Loucy (cell line): ENCODE data around the gene IQGAP3.

Experiments
- H2AFZ ChIP-seq: fragments of 200-600 bp; sonication (generic); 2 replicates; pipeline ENCODE4 v1.6.0; 2016; ENCODE audit warnings: antibody characterized with exemption, mild to moderate bottlenecking, low read length, moderate library complexity
- H3F3A ChIP-seq: fragments of 200-600 bp; 2 replicates; pipeline ENCODE4 v1.6.0; 2016; ENCODE audit warnings: antibody characterized with exemption, low read depth, mild to moderate bottlenecking
- H3K27me3 ChIP-seq: fragments of 200-600 bp; sonication (generic); 2 replicates; pipeline ENCODE4 v1.6.1; 2014; ENCODE audit warnings: low read length, mild to moderate bottlenecking; ENCODE audit not compliant: insufficient read depth, poor library complexity, severe bottlenecking
- H3K36me3 ChIP-seq: fragments of 200-600 bp; sonication (generic); 2 replicates; pipeline ENCODE4 v1.6.1; 2016; ENCODE audit warnings: low read length; ENCODE audit not compliant: insufficient read depth
- H3K4me1 ChIP-seq: fragments of 200-600 bp; sonication (generic); 2 replicates; pipeline ENCODE4 v1.5.1; 2014; ENCODE audit warnings: low read length, mild to moderate bottlenecking; ENCODE audit not compliant: insufficient read depth, poor library complexity, severe bottlenecking
- H3K4me2 ChIP-seq: fragments of 200-600 bp; sonication (generic); 2 replicates; pipeline ENCODE4 v1.6.0; 2014; ENCODE audit warnings: antibody characterized with exemption, low read length, low read depth, mild to moderate bottlenecking; ENCODE audit not compliant: poor library complexity, severe bottlenecking
- H3K4me3 ChIP-seq: fragments of 200-600 bp; sonication (generic); 2 replicates; pipeline ENCODE4 v1.5.1; 2014; ENCODE audit warnings: low read length, mild to moderate bottlenecking, mixed read lengths; ENCODE audit not compliant: poor library complexity, severe bottlenecking
- H3K79me2 ChIP-seq: fragments of 200-600 bp; sonication (generic); 2 replicates; pipeline ENCODE4 v1.6.1; 2014; ENCODE audit warnings: low read length; ENCODE audit not compliant: insufficient read depth
- H3K9ac ChIP-seq: fragments of 200-600 bp; sonication (generic); 2 replicates; pipeline ENCODE4 v1.6.0; 2014; ENCODE audit warnings: mild to moderate bottlenecking, low read depth, low read length, moderate library complexity; ENCODE audit not compliant: poor library complexity, severe bottlenecking
- H3K9me2 ChIP-seq: fragments of 200-600 bp; sonication (generic); replicated peaks from 2 replicates; pipeline ENCODE4 v1.6.1; 2016; ENCODE audit warnings: low read depth, low read length, mixed read lengths
- H3K9me3 ChIP-seq: fragments of 200-600 bp; sonication (generic); 2 replicates; pipeline ENCODE4 v1.6.1; 2014; ENCODE audit warnings: mild to moderate bottlenecking, antibody characterized with exemption, low read length, low read depth; ENCODE audit not compliant: insufficient read depth
- H4K20me1 ChIP-seq: fragments of 200-600 bp; sonication (generic); 2 replicates; pipeline ENCODE4 v1.6.0; 2014; ENCODE audit warnings: antibody characterized with exemption, low read length, mild to moderate bottlenecking; ENCODE audit not compliant: insufficient read depth, poor library complexity, severe bottlenecking
- CTCF ChIP-seq: fragments of 200-600 bp; sonication (generic); conservative IDR thresholded peaks from 2 replicates; pipeline ENCODE4 v1.5.1; 2014; ENCODE audit warnings: mild to moderate bottlenecking, antibody characterized with exemption, low read length
- EZH2phosphoT487 ChIP-seq: fragments of 200-600 bp; IDR thresholded peaks from 2 replicates; pipeline ENCODE4 v1.6.1; 2018; ENCODE audit warnings: antibody characterized with exemption, mild to moderate bottlenecking, moderate library complexity, borderline replicate concordance

IQGAP3 gene

GRCh38 chr1:156523801-156524480 is 48.4 kb downstream of the IQGAP3 start:
- peak overlapping the region; percentile 82 for H3K4me2 ChIP-seq
- H3K27me3 ChIP-seq, result no peaks in the 10 kb centered on the region
- peaks cover under 1% of the 10 kb centered on the region; the same call in 1 of the 2 replicates for H3K36me3 ChIP-seq
- peaks cover 8% of the 10 kb centered on the region; the same call in 1 of the 2 replicates for H3F3A ChIP-seq
- TF ChIP-seq CTCF, result no peak
- no peak for TF ChIP-seq EZH2phosphoT487
- no peaks in the 10 kb centered on the region for H3K9me2 ChIP-seq
- peak overlapping the region; percentile 66 for H3K9ac ChIP-seq
- H3K79me2 ChIP-seq, result no peaks in the 10 kb centered on the region
- peak overlapping the region; percentile 69 for H2AFZ ChIP-seq
- no peaks in the 10 kb centered on the region for H3K9me3 ChIP-seq
- peaks cover 49% of the 10 kb centered on the region for H3K4me1 ChIP-seq
- H3K4me3 ChIP-seq, result peak overlapping the region; percentile 66
- H4K20me1 ChIP-seq, result no peaks in the 10 kb centered on the region

DNA sequence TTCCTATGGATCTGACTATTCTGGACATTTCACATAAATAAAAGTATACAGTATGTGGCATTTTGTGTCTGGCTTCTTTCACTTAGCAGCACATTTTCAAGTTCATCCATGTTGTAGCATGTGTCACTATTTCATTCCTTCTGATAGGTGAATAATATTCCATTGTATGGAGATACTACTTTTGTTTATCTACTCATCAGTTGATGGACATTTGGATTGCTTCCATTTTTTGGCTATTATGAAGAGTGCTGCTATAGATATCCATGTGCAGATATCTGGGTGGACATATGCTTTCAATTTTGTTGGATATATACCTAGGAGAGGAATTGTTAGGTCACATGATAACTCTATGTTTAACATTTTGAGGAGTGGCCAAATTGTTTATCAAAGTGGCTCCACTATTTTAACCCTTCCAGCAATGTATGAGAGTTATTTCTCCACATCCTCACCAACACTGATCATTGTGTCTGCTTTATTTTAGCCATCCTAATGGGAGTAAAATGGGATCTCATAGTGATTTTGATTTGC is 49.9 kb downstream of the IQGAP3 start:
- Histone ChIP-seq H3F3A (peaks cover 8% of the 10 kb centered on the region; the same call in 1 of the 2 replicates), H3K9me2 (no peaks in the 10 kb centered on the region), H2AFZ (no peak overlapping the region), H3K4me2 (no peak overlapping the region), H3K9me3 (no peaks in the 10 kb centered on the region), H4K20me1 (no peaks in the 10 kb centered on the region), H3K36me3 (no peaks in the 10 kb centered on the region), H3K4me3 (no peak overlapping the region), H3K79me2 (no peaks in the 10 kb centered on the region), H3K9ac (no peak overlapping the region), H3K4me1 (peaks cover 35% of the 10 kb centered on the region), H3K27me3 (no peaks in the 10 kb centered on the region)
- no peak for TF ChIP-seq CTCF
- TF ChIP-seq EZH2phosphoT487, result no peak

- no peaks in the 10 kb centered on the region for H3K79me2 ChIP-seq
- H3K36me3 ChIP-seq, result no peaks in the 10 kb centered on the region
- H3K27me3 ChIP-seq, result no peaks in the 10 kb centered on the region
- H3F3A ChIP-seq, result no peaks in the 10 kb centered on the region
- H4K20me1 ChIP-seq, result no peaks in the 10 kb centered on the region
- TF ChIP-seq EZH2phosphoT487, result no peak
- no peak for TF ChIP-seq CTCF
- H3K4me2 ChIP-seq, result no peak overlapping the region
- no peaks in the 10 kb centered on the region for H3K9me3 ChIP-seq
- H2AFZ ChIP-seq, result no peak overlapping the region
- no peak overlapping the region for H3K4me3 ChIP-seq
- H3K9ac ChIP-seq, result no peak overlapping the region
- no peaks in the 10 kb centered on the region for H3K9me2 ChIP-seq
- no peaks in the 10 kb centered on the region for H3K4me1 ChIP-seq
Observed at GRCh38 chr1:156517748-156518147, 54.6 kb downstream of the IQGAP3 start.
